Activated CD8-positive, alpha-beta memory T cell treated with anti-CD3 and anti-CD28 coated beads for 36 hours (primary cell): ENCODE results near the gene MPC2. TPM values are rescaled to one million over a fixed set of nuclear protein-coding genes. Genes with fewer than 3 reads are reported as not detected.
"Not testable (repeated sequence)": the region's sequence is repeated elsewhere in the genome, so short reads cannot be mapped to it uniquely, and the experiment has no call there.

Source experiments
- CTCF ChIA-PET: fragments of 350-600 bp; sonication (Branson Sonifier 250); formaldehyde crosslinking; loops from one replicate; lab custom pipeline; 2021; ENCODE audit warnings: antibody characterized with exemption; lab: Charles Lee
- POLR2A ChIA-PET: fragments of 350-600 bp; sonication (Branson Sonifier 250); formaldehyde crosslinking; loops from one replicate; lab custom pipeline; 2021; ENCODE audit warnings: antibody characterized with exemption; lab: Charles Lee
- total RNA-seq, 2 experiments: library from RNA; stranded (reverse); gene quantifications; one replicate each; pipeline ENCODE4 v1.2.3, GENCODE V29; 2021

MPC2 gene
- total RNA-seq, 2 experiments from 2014 or later, result 54.4 to 56.0 TPM

DNA sequence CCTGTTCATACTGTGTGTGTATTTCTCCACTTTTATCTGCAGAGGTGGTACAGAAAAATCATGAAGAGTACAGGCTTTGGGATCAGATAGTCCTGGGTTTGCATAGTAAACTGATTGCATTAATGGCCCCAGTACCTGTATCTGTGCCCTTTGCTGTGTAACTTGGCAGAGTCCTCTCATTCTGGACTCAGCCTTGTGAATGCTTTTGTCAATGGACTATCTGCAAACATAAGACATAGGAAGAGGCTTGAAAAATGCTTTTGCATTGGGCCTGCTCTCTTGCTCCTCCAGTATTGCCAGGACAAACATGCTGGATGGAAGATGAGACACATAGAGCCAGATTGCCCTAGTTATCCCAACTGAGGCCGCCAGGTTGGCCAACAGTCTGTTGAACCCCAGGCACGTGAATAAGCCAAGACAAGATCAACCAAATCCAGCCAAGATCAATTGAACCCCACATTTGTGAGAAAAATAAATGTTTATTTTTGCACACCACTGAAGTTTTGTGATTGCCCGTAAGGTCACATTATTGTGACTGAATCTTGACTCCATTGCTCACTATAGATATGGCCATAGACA, 60.2 kb downstream of the MPC2 start:
- POLR2A ChIA-PET, result no interaction called here
- CTCF ChIA-PET, result no interaction called here

GRCh38 chr1:167871331-167871730, 65.5 kb downstream of the MPC2 start:
- POLR2A ChIA-PET, result no interaction called here
- CTCF ChIA-PET, result no interaction called here

DNA sequence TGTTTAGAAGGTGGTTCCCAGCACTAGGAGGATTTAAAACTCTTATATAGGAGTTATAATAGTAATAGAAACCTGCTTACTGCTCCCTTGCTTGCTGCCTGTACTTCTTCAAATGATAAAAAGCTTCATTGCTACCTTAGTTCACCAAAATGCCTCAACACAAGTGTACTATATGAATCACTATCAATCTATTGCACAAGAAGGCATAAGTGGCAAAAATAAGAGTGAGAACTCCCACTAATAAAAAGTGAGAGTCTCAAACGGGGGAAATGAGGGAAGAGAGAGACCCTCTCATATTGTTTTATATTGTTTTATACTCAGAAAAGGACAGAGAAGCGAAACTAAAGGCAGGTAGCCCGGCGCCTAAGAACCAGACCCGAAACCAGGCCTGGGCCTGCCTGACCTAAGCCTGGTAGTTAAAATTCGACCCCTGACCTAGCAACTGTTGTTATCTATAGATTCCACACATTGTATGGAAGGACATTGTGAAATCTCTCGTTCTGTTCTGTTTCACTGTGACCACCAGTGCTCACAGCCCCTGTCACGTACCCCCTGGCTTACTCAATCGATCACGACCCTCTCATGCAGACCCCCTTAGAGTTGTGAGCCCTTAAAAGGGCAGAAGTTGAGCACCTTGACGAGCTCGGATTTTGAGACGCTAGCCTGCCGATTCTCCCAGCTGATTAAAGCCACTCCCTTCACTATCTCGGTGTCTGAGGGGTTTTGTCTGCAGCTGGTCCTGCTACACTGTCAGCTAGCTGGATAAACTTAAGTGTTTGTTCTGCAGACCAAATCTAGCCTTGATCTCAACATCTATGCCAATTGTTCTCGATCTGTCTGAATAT, 67.5 kb downstream of the MPC2 start:
- CTCF ChIA-PET, POLR2A ChIA-PET: not testable (repeated sequence)

DNA sequence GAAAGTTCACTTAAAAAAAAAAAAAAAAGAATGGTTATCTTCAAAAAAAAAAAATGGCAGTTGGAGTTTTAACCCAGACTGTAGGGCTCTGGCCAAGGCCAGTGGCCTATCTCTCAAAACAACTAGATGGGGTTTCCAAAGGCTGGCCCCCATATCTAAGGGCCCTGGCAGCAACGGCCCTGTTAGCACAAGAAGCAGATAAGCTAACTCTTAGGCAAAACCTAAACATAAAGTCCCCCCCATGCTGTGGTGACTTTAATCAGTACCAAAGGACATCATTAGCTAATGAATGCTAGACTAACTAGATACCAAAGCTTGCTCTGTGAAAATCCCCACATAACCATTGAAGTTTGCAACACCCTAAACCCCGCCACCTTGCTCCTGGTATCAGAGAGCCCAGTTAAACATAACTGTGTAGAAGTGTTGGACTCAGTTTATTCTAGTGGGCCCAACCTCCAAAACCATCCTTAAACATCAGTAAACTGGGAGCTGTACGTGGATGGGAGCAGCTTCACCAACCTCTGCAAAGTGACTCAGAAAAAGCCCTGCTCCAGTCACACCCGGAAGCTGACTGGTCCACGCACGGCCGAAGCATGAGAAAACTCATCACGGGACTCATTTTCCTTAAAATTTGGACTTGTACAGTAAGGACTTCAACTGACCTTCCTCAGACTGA, 70.0 kb downstream of the MPC2 start:
- CTCF ChIA-PET, POLR2A ChIA-PET: not testable (repeated sequence)

Other genes starting within 250 kb of the MPC2 start
- 10 to 100 TPM; 20.6 to 22.4 TPM for gene MPZL1, start 215.1 kb downstream of the MPC2 start, total RNA-seq
- gene ADCY10, start 22.9 kb downstream of the MPC2 start, total RNA-seq, result not detected
- gene DCAF6, start 389 bp downstream of the MPC2 start, total RNA-seq, result 10 to 100 TPM; 23.5 to 24.0 TPM
- under 1 TPM; 0.46 to 0.59 TPM for gene GPR161, start 199.9 kb upstream of the MPC2 start, total RNA-seq
- gene TIPRL, start 241.9 kb upstream of the MPC2 start, total RNA-seq, result 10 to 100 TPM; 40.4 to 43.4 TPM